ENCODE data around the gene P4HA2. TPM values are rescaled to one million over a fixed set of nuclear protein-coding genes. Genes with fewer than 3 reads are reported as not detected.

The P4HA2 gene
- 47.5 TPM for total RNA-seq

DNA sequence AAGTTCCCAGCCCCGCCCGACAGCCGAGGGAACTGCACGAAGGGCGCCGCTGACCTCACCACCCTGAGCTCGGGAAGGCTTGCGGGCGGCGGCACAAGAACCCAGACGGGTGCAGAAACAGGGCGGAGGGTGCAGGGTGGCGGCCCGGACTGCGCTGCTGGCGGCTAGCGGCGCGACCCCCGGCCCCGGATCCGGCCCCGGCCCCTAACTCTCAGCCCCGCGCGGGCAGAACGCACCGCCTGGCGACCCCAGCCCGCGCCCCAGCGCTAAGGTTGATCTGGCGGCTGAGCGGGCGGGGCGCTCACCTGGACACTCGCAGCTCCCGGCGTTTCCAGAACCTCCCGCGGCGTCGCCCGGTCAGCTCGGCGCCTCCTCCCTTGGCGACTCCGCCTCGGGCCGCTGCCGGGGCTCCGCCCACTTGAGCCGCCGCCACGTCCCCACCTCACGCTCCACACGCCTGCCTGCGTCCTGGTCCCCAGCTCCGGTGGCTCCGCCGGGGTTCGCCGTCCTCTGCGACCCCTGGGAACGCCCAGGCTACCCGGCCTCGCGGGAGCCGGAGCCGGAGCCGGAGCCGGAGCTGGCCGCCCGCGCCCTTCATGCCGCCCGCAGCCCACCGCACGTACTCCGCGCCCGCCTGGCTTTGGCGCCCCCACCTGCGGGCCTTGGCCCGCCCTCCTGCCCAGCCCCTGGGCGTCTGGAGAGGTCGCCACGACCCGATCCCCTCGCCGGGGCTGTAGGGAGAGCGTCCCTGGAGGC, at the start of gene P4HA2:
Gene P4HA2 (minus strand): TSS at position 369 of the 756 bp plus-strand sequence. CDS start 9,227 bp downstream, outside the sequence.
- DNase-seq (ENCODE audit: low spot score), result peak; percentile 86

- DNase-seq (ENCODE audit: low spot score), result no peak
Measured at GRCh38 chr5:132277256-132277655, 49.6 kb upstream of the P4HA2 start.

- DNase-seq (ENCODE audit: low spot score), result no peak
Measured at GRCh38 chr5:132275367-132276220, 47.9 kb upstream of the P4HA2 start.

DNA sequence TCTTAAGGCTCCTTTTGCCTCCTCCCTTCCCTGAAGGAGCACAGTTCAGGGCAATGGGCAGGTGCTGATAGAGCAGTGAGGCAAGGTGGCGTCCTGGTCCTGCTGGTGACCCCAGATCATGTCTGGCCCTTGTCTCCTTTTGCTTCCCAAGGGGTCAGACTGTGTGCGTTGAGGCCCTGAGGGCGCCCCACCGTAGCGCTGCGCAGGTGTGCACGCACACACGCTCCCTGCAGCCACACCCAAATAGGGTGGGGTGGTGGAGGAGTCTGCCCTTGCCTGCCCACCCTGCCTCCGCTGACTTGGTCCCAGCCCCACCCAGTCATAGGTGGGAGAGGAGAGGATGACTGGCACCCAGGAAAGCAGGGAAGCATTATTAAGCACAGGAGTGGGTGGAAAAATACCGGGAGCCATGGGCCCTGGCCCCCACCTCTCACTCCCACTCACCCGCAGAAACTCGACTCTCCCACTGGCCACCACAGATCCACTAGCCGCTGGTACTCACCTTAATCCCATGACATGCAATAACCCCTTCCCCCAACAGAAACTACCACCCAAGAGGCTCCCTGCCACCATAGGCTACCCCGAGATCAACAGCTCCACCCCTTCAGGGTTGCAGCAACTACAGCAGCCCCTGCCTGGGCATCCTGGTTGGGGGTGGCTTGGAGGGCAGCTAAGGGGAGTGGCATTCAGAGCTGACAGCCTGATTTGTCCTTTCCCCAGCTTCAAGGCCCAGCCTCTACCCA, 46.6 kb upstream of the P4HA2 start:
- DNase-seq (ENCODE audit: low spot score), result no peak

GRCh38 chr5:132273631-132274030, 46.0 kb upstream of the P4HA2 start:
- no peak for DNase-seq (ENCODE audit: low spot score)

DNA sequence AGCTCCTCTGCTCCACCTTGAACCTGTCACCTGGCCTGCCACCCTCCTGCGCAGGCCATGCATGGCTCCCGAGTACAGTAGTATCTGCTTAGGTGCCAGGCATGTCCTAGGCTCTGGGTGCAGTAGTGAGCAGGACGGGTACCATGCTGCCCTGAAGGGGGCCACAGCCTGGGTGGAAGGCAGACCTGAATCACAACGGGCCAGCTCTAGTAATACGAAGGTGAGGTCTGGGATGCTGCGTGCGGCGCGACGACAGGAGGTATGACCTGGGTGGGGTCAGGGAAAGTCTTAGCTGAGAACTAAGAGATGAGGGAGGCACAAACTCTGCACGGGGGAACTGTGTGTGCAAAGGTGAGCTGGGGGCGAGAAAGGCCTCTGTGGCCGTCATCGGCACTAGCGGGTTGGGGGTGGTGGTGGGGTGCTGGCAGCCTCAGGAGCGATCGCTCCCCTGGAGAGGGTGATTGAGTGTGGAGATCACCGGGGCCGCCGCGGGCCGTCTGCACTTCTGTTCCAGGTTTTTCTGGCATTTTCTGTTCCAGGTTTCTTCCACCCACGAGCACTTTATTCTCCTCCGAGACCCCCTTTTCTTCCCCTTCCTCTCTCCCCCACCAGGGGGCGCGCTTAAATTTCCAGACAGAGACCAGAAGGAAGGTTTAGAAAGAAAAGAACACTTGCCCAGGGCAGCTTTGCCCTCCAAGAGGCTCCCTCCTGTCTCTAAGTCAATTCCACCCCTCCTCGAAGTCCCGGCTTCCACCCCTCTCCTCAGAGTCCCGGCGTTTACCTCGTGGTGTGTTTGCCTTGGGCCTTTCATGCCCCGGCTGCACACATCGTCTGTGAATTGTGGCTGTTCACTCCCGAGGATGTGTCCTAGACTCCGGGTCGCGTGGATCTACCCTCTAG, 44.9 kb upstream of the P4HA2 start:
- DNase-seq (ENCODE audit: low spot score), result no peak

DNA sequence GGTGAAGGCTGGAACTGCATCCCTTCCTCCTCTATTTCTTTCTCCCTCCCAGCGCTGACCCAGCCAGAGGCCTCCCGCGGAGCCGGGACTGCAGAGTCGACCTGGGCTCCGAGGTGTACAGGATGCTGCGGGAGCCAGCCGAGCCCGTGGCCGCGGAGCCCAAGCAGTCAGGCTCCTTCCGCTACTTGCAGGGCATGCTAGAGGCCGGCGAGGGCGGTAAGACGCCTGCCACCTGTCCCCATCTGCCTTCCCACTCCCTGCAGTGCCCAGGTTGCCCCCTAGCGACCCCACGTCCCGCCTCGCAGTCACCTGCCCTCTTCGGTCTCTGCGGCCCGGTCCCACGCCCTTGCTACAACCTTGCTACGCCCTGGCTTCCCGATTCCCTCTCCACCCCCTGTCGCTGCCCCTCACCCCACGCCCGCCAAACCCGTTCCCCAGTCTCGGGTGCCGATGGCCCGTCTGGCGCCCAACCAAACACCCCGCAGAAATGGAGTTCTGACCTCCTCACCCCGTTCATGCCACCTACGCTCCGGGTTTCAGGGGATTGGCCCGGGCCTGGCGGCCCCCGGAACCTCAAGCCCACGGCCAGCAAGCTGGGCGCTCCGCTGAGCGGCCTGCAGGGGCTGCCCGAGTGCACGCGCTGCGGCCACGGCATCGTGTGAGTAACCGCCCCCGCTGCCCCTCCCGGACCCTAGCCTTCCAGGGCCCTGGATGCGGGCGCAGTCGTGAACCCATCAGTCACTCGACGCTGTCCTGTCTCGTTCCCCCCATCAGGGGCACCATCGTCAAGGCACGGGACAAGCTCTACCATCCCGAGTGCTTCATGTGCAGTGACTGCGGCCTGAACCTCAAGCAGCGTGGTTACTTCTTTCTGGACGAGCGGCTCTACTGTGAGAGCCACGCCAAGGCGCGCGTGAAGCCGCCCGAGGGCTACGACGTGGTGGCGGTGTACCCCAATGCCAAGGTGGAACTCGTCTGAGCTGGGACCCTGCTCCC, 43.9 kb upstream of the P4HA2 start:
- no peak for DNase-seq (ENCODE audit: low spot score)

- no peak for DNase-seq (ENCODE audit: low spot score)
Measured at GRCh38 chr5:132270706-132271105, 43.1 kb upstream of the P4HA2 start.

GRCh38 chr5:132270335-132270665, 42.6 kb upstream of the P4HA2 start:
- DNase-seq (ENCODE audit: low spot score), result no peak

GRCh38 chr5:132269635-132270334, 42.1 kb upstream of the P4HA2 start:
- no peak for DNase-seq (ENCODE audit: low spot score)

- DNase-seq (ENCODE audit: low spot score), result no peak
Measured at GRCh38 chr5:132268769-132269551, 41.3 kb upstream of the P4HA2 start.

- DNase-seq (ENCODE audit: low spot score), result no peak
Measured at GRCh38 chr5:132267931-132268768, 40.5 kb upstream of the P4HA2 start.

GRCh38 chr5:132267166-132267739, 39.6 kb upstream of the P4HA2 start:
- DNase-seq (ENCODE audit: low spot score), result no peak

GRCh38 chr5:132266836-132267160, 39.1 kb upstream of the P4HA2 start:
- DNase-seq (ENCODE audit: low spot score), result no peak

- DNase-seq (ENCODE audit: low spot score), result no peak
Measured at GRCh38 chr5:132266031-132266835, 38.6 kb upstream of the P4HA2 start.

DNA sequence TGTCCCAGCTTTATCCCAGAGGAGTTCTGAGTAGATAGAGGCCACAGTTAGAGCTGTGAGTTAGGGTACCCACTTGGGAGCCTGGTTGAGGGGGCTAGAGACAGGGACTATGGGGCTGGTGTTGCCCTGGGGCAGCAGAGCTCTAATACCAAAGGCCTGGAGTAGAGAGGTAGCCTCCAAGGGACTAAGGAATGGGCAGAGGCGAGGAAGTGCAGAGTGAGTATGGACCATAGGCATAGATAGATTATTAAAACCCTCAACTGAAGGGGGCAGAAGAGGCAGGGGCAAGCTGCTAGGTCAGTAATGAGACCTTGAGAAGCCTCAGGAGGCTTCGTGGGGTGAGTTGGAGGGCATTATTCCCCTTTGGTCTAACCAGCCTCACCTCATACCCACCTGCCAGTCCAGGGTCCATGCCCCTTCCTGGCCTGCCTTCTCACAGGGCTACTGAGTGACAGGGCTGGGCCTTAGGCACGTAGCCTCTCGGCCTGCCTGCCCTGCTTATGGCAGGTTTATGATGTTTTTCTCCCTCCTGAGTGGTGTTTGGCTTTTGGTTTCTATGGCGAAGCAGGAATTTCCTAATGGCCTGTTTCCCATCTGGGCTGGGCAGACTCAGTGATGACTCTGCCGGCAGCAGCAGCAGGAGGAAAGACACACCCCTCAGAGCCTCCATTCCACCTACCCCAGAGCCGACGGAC, 37.8 kb upstream of the P4HA2 start:
- DNase-seq (ENCODE audit: low spot score), result peak; percentile 54

Data from mucosa of gallbladder (tissue), 1 donor.